ENCODE measurements around the gene BIRC5. TPM values are rescaled to one million over a fixed set of nuclear protein-coding genes. Genes with fewer than 3 reads are reported as not detected.

Gene BIRC5
- total RNA-seq, 1 donor from 2014 or later, result 22.0 TPM

GRCh38 chr17:78205124-78205775, 8.8 kb upstream of the BIRC5 start:
- Mint-ChIP-seq H3K27me3 (ENCODE audit: unreplicated experiment) (no peaks in the 10 kb centered on the region), H3K4me1 (ENCODE audit: unreplicated experiment) (peaks cover 16% of the 10 kb centered on the region), H3K36me3 (ENCODE audit: low read depth, unreplicated experiment) (peaks cover 6% of the 10 kb centered on the region), H3K27ac (ENCODE audit: unreplicated experiment) (no peak overlapping the region), H3K4me3 (ENCODE audit: unreplicated experiment) (no peak overlapping the region), H3K9me3 (ENCODE audit: unreplicated experiment) (no peaks in the 10 kb centered on the region)
- no peak for DNase-seq (ENCODE audit: low spot score)
- TF ChIP-seq CTCF (IDR thresholded peaks at IDR 0.05; ENCODE audit: unreplicated experiment), result no peak

- peak overlapping the region; percentile 53 for H3K27ac Mint-ChIP-seq (ENCODE audit: unreplicated experiment)
- H3K9me3 Mint-ChIP-seq (ENCODE audit: unreplicated experiment), result no peaks in the 10 kb centered on the region
- H3K27me3 Mint-ChIP-seq (ENCODE audit: unreplicated experiment), result no peaks in the 10 kb centered on the region
- peaks cover 16% of the 10 kb centered on the region for H3K4me1 Mint-ChIP-seq (ENCODE audit: unreplicated experiment)
- DNase-seq (ENCODE audit: low spot score), result no peak
- H3K4me3 Mint-ChIP-seq (ENCODE audit: unreplicated experiment), result no peak overlapping the region
- no peak for TF ChIP-seq CTCF (IDR thresholded peaks at IDR 0.05; ENCODE audit: unreplicated experiment)
- peaks cover 6% of the 10 kb centered on the region for H3K36me3 Mint-ChIP-seq (ENCODE audit: low read depth, unreplicated experiment)
Observed at GRCh38 chr17:78206298-78206697, 7.8 kb upstream of the BIRC5 start.

GRCh38 chr17:78208486-78208885, 5.6 kb upstream of the BIRC5 start:
- Mint-ChIP-seq H3K27me3 (ENCODE audit: unreplicated experiment) (no peaks in the 10 kb centered on the region), H3K36me3 (ENCODE audit: low read depth, unreplicated experiment) (peaks cover 11% of the 10 kb centered on the region), H3K9me3 (ENCODE audit: unreplicated experiment) (no peaks in the 10 kb centered on the region), H3K4me1 (ENCODE audit: unreplicated experiment) (peaks cover 21% of the 10 kb centered on the region), H3K27ac (ENCODE audit: unreplicated experiment) (no peak overlapping the region), H3K4me3 (ENCODE audit: unreplicated experiment) (no peak overlapping the region)
- TF ChIP-seq CTCF (IDR thresholded peaks at IDR 0.05; ENCODE audit: unreplicated experiment), result no peak
- DNase-seq (ENCODE audit: low spot score), result no peak

GRCh38 chr17:78210111-78210510, 3.9 kb upstream of the BIRC5 start:
- no peak for TF ChIP-seq CTCF (IDR thresholded peaks at IDR 0.05; ENCODE audit: unreplicated experiment)
- Mint-ChIP-seq H3K4me1 (ENCODE audit: unreplicated experiment) (peaks cover 25% of the 10 kb centered on the region), H3K27me3 (ENCODE audit: unreplicated experiment) (no peaks in the 10 kb centered on the region), H3K9me3 (ENCODE audit: unreplicated experiment) (no peaks in the 10 kb centered on the region), H3K36me3 (ENCODE audit: low read depth, unreplicated experiment) (peaks cover 11% of the 10 kb centered on the region), H3K27ac (ENCODE audit: unreplicated experiment) (no peak overlapping the region), H3K4me3 (ENCODE audit: unreplicated experiment) (no peak overlapping the region)
- no peak for DNase-seq (ENCODE audit: low spot score)

GRCh38 chr17:78211032-78211431, 3.0 kb upstream of the BIRC5 start:
- H3K4me3 Mint-ChIP-seq (ENCODE audit: unreplicated experiment), result no peak overlapping the region
- H3K36me3 Mint-ChIP-seq (ENCODE audit: low read depth, unreplicated experiment), result peaks cover 8% of the 10 kb centered on the region
- no peaks in the 10 kb centered on the region for H3K9me3 Mint-ChIP-seq (ENCODE audit: unreplicated experiment)
- no peak for DNase-seq (ENCODE audit: low spot score)
- no peak overlapping the region for H3K27ac Mint-ChIP-seq (ENCODE audit: unreplicated experiment)
- no peak for TF ChIP-seq CTCF (IDR thresholded peaks at IDR 0.05; ENCODE audit: unreplicated experiment)
- no peaks in the 10 kb centered on the region for H3K27me3 Mint-ChIP-seq (ENCODE audit: unreplicated experiment)
- peaks cover 20% of the 10 kb centered on the region for H3K4me1 Mint-ChIP-seq (ENCODE audit: unreplicated experiment)

Data from endothelial cell (in vitro differentiated cells).